ENCODE data around the gene CRAMP1.

- TF ChIP-seq SIN3A (IDR thresholded peaks at IDR 0.05; ENCODE audit: borderline replicate concordance, insufficient read depth, low read depth, low read length): no peak
- TF ChIP-seq, protein P1, sequence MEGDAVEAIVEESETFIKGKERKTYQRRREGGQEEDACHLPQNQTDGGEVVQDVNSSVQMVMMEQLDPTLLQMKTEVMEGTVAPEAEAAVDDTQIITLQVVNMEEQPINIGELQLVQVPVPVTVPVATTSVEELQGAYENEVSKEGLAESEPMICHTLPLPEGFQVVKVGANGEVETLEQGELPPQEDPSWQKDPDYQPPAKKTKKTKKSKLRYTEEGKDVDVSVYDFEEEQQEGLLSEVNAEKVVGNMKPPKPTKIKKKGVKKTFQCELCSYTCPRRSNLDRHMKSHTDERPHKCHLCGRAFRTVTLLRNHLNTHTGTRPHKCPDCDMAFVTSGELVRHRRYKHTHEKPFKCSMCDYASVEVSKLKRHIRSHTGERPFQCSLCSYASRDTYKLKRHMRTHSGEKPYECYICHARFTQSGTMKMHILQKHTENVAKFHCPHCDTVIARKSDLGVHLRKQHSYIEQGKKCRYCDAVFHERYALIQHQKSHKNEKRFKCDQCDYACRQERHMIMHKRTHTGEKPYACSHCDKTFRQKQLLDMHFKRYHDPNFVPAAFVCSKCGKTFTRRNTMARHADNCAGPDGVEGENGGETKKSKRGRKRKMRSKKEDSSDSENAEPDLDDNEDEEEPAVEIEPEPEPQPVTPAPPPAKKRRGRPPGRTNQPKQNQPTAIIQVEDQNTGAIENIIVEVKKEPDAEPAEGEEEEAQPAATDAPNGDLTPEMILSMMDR (IDR thresholded peaks at IDR 0.05): no peak
- no peak for TF ChIP-seq POLR2AphosphoS5 (IDR thresholded peaks at IDR 0.05; ENCODE audit: low read depth, low read length)
- TF ChIP-seq, protein P2, sequence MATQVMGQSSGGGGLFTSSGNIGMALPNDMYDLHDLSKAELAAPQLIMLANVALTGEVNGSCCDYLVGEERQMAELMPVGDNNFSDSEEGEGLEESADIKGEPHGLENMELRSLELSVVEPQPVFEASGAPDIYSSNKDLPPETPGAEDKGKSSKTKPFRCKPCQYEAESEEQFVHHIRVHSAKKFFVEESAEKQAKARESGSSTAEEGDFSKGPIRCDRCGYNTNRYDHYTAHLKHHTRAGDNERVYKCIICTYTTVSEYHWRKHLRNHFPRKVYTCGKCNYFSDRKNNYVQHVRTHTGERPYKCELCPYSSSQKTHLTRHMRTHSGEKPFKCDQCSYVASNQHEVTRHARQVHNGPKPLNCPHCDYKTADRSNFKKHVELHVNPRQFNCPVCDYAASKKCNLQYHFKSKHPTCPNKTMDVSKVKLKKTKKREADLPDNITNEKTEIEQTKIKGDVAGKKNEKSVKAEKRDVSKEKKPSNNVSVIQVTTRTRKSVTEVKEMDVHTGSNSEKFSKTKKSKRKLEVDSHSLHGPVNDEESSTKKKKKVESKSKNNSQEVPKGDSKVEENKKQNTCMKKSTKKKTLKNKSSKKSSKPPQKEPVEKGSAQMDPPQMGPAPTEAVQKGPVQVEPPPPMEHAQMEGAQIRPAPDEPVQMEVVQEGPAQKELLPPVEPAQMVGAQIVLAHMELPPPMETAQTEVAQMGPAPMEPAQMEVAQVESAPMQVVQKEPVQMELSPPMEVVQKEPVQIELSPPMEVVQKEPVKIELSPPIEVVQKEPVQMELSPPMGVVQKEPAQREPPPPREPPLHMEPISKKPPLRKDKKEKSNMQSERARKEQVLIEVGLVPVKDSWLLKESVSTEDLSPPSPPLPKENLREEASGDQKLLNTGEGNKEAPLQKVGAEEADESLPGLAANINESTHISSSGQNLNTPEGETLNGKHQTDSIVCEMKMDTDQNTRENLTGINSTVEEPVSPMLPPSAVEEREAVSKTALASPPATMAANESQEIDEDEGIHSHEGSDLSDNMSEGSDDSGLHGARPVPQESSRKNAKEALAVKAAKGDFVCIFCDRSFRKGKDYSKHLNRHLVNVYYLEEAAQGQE (IDR thresholded peaks at IDR 0.05; ENCODE audit: insufficient read depth in 1 of 2, low read depth in 2 of 2, low read length in 1 of 2): no peak
- TF ChIP-seq TCF7L2 (IDR thresholded peaks at IDR 0.05; ENCODE audit: low read depth, low read length): no peak
Measured at GRCh38 chr16:1669698-1670097, 57.5 kb downstream of the CRAMP1 start.
